GM12878 (cell line): ENCODE measurements around the gene THY1. TPM values are rescaled to one million over a fixed set of nuclear protein-coding genes. Genes with fewer than 3 reads are reported as not detected.

Experiments
- CBFB ChIP-seq: IDR thresholded peaks from 2 replicates; pipeline ENCODE4 v1.6.1; 2016; ENCODE audit warnings: antibody characterized with exemption, low read depth
- TCF3 ChIP-seq: IDR thresholded peaks from 2 replicates; pipeline ENCODE4 v1.6.1; 2012; ENCODE audit warnings: low read depth, mild to moderate bottlenecking, low read length, borderline replicate concordance; ENCODE audit not compliant: insufficient read depth
- ZZZ3 ChIP-seq: IDR thresholded peaks from 2 replicates; pipeline ENCODE4 v1.6.1; 2011; ENCODE audit warnings: low read depth; ENCODE audit not compliant: control insufficient read depth, insufficient read length
- polyA plus RNA-seq, 11 experiments: library from polyadenylated mRNA; depleted of rRNA in 4 of 11; unstranded in 6 of 11; stranded (reverse) in 5 of 11; fragments of >200 nt; fragmentation: Nextera tagmentation in 4 of 11; fragmentation: Illumina TruSeq in 1 of 11; extraction: Ambion mirVana in 4 of 11; extraction: Trizol in 1 of 11; gene quantifications; 1 replicate in 1 of 11; 2 replicates in 10 of 11; pipeline versions ENCODE4 v1.2.1 to v1.2.3, GENCODE V29; 2011 to 2016; ENCODE audit warnings: inconsistent platforms in 2 of 11, missing spikeins in 2 of 11, low read depth in 1 of 11
- total RNA-seq, 4 experiments: library from RNA; depleted of rRNA in 3 of 4; stranded (reverse); fragments of >200 nt in 3 of 4; fragmentation: Illumina TruSeq in 1 of 4; extraction: Trizol in 1 of 4; gene quantifications; 2 replicates each; pipeline versions ENCODE4 v1.2.1 to v1.2.3, GENCODE V29; 2013 to 2021
- TF ChIP-seq, protein P1 (sequence below), 3 experiments: IDR thresholded peaks in 2 of 3; conservative IDR thresholded peaks in 1 of 3; 2 replicates each; pipeline ENCODE4 v1.5.1; 2011; ENCODE audit warnings: low read depth in 3 of 3, low read length in 3 of 3, mild to moderate bottlenecking in 3 of 3, control low read depth in 2 of 3, moderate library complexity in 2 of 3, inconsistent platforms in 1 of 3, mixed read lengths in 1 of 3; ENCODE audit not compliant: control insufficient read depth in 2 of 3, insufficient read depth in 1 of 3; ENCODE audit errors: extremely low read depth in 1 of 3
- TF ChIP-seq, protein P2 (sequence below): fragments of 450-650 bp; IDR thresholded peaks from 2 replicates; pipeline ENCODE4 v1.6.1; 2017; ENCODE audit warnings: mild to moderate bottlenecking, moderate library complexity

The THY1 gene
- total and polyA plus RNA-seq, 10 of the 15 experiments (the other 5 are each of a cell fraction or from before 2014, with no cell fraction given): 0.86 to 20.1 (median 3.2) TPM

DNA sequence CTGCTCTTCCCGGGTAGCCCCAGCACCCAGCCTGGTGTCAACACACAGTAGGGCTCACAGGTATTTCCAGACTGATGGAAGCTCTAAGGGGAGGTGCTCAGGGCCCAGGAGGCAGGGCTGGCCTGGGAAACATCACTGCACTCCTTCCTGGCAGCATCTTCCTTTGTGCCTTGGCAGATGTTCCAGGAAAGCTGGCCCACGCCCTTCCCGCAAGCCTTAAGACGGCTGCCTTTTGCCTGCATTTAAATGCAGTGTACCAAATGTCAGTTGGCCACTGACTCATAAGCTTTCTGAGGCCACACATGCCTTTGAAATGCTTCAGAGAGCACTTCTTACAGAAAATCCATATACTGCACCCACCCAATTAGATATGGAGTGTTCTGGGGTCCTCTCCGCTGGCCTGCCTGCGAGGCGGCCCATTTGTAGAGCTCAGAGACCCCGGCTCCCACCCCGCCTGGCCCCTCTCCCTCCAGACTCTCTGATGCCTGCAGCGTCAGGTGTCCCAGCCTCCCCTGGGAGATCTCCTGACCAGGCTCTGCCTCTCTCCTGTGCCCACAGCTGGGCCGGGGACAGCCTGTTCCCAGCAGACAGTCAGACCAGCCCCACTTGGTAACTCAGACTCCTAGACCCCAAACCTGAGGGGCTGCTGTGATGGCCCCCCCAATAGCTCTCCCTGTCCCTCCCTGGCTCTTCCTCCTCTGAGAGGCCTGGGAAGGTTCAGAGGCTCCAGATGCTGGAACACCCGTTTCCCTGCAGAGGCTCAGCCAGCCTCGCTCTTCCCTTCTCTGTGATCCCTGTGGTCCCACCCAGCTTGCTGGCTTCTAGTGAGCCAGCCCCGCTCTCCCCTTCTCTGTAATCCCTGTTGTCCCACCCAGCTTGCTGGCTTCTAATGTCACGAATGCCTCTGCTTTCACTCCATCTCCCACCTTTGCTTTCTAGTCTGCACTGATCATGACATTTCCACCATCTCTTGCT is 47.6 kb upstream of the THY1 start (continued):
- TF ChIP-seq, protein P1, sequence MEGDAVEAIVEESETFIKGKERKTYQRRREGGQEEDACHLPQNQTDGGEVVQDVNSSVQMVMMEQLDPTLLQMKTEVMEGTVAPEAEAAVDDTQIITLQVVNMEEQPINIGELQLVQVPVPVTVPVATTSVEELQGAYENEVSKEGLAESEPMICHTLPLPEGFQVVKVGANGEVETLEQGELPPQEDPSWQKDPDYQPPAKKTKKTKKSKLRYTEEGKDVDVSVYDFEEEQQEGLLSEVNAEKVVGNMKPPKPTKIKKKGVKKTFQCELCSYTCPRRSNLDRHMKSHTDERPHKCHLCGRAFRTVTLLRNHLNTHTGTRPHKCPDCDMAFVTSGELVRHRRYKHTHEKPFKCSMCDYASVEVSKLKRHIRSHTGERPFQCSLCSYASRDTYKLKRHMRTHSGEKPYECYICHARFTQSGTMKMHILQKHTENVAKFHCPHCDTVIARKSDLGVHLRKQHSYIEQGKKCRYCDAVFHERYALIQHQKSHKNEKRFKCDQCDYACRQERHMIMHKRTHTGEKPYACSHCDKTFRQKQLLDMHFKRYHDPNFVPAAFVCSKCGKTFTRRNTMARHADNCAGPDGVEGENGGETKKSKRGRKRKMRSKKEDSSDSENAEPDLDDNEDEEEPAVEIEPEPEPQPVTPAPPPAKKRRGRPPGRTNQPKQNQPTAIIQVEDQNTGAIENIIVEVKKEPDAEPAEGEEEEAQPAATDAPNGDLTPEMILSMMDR (IDR thresholded peaks at IDR 0.05 in 2 of 3, conservative IDR thresholded peaks at IDR 0.05 in 1 of 3; ENCODE audit: control insufficient read depth in 2 of 3, extremely low read depth in 1 of 3, insufficient read depth in 1 of 3, low read depth in 3 of 3, low read length in 3 of 3): no peak
- TF ChIP-seq, protein P2, sequence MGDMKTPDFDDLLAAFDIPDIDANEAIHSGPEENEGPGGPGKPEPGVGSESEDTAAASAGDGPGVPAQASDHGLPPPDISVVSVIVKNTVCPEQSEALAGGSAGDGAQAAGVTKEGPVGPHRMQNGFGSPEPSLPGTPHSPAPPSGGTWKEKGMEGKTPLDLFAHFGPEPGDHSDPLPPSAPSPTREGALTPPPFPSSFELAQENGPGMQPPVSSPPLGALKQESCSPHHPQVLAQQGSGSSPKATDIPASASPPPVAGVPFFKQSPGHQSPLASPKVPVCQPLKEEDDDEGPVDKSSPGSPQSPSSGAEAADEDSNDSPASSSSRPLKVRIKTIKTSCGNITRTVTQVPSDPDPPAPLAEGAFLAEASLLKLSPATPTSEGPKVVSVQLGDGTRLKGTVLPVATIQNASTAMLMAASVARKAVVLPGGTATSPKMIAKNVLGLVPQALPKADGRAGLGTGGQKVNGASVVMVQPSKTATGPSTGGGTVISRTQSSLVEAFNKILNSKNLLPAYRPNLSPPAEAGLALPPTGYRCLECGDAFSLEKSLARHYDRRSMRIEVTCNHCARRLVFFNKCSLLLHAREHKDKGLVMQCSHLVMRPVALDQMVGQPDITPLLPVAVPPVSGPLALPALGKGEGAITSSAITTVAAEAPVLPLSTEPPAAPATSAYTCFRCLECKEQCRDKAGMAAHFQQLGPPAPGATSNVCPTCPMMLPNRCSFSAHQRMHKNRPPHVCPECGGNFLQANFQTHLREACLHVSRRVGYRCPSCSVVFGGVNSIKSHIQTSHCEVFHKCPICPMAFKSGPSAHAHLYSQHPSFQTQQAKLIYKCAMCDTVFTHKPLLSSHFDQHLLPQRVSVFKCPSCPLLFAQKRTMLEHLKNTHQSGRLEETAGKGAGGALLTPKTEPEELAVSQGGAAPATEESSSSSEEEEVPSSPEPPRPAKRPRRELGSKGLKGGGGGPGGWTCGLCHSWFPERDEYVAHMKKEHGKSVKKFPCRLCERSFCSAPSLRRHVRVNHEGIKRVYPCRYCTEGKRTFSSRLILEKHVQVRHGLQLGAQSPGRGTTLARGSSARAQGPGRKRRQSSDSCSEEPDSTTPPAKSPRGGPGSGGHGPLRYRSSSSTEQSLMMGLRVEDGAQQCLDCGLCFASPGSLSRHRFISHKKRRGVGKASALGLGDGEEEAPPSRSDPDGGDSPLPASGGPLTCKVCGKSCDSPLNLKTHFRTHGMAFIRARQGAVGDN: no peak
- TF ChIP-seq ZZZ3 (no peak), CBFB (no peak), TCF3 (no peak)
- TF ChIP-seq, all 136 proteins: peak for 0
